SK-N-SH (cell line): ENCODE measurements around the gene LAMTOR1. TPM values are rescaled to one million over a fixed set of nuclear protein-coding genes. Genes with fewer than 3 reads are reported as not detected.

Source experiments
- CTCF ChIA-PET: fragments of 300-600, 350-600 bp; formaldehyde crosslinking; extraction: SDS; loops from one replicate; lab custom pipeline; 2021; lab: Yijun Ruan, JAX
- POLR2A ChIA-PET: fragments of 350-600 bp; sonication (Branson Sonifier 250); formaldehyde crosslinking; extraction: SDS; loops from one replicate; lab custom pipeline; 2020; ENCODE audit warnings: antibody characterized with exemption, inconsistent platforms; lab: Yijun Ruan, JAX
- DNase-seq: peaks from one replicate; pipeline ENCODE4 v3.0.0; 2012
- H2AFZ ChIP-seq: fragments of 200-600 bp; sonication (generic); 2 replicates; pipeline ENCODE4 v1.8.1; 2016; ENCODE audit warnings: antibody characterized with exemption, mild to moderate bottlenecking, low read depth
- H3F3A ChIP-seq: fragments of 200-600 bp; sonication (generic); replicated peaks from 2 replicates; pipeline ENCODE3; 2016; ENCODE audit warnings: antibody characterized with exemption, mild to moderate bottlenecking; ENCODE audit not compliant: insufficient read depth
- H3K27ac ChIP-seq, 2 experiments: fragments of 200-500 bp in 1 of 2; fragments of 200-600 bp in 1 of 2; sonication (Bioruptor generic) in 1 of 2; sonication (generic), shearing (Covaris generic) in 1 of 2; 2 replicates each; pipeline versions ENCODE4 v1.5.1 to v1.6.1; 2014 to 2016; ENCODE audit warnings: low read depth in 2 of 2, inconsistent platforms in 1 of 2, low read length in 1 of 2, mild to moderate bottlenecking in 1 of 2, mixed read lengths in 1 of 2
- H3K27me3 ChIP-seq: fragments of 200-600 bp; sonication (generic), shearing (Covaris generic); 2 replicates; pipeline ENCODE4 v1.6.1; 2016; ENCODE audit warnings: mixed run types; ENCODE audit not compliant: insufficient read depth
- H3K36me3 ChIP-seq, 2 experiments: fragments of 200-500 bp in 1 of 2; fragments of 200-600 bp in 1 of 2; sonication (Bioruptor generic) in 1 of 2; sonication (generic) in 1 of 2; replicated peaks in 1 of 2; 2 replicates each; pipeline versions ENCODE3 to v1.5.1; 2014 to 2016; ENCODE audit warnings: low read length in 1 of 2, mild to moderate bottlenecking in 1 of 2; ENCODE audit not compliant: insufficient read depth in 2 of 2, control insufficient read depth in 1 of 2
- H3K4me1 ChIP-seq, 2 experiments: fragments of 200-500 bp in 1 of 2; fragments of 200-600 bp in 1 of 2; sonication (Bioruptor generic) in 1 of 2; sonication (generic), shearing (Covaris generic) in 1 of 2; 2 replicates each; pipeline versions ENCODE4 v1.5.1 to v1.6.1; 2014 to 2016; ENCODE audit warnings: low read depth in 1 of 2, low read length in 1 of 2, mixed run types in 1 of 2; ENCODE audit not compliant: insufficient read depth in 2 of 2, control insufficient read depth in 1 of 2
- H3K4me2 ChIP-seq: fragments of 200-600 bp; sonication (generic), shearing (Covaris generic); 2 replicates; pipeline ENCODE4 v1.6.1; 2017; ENCODE audit warnings: mixed run types
- H3K4me3 ChIP-seq, 2 experiments: fragments of 200-500 bp in 1 of 2; fragments of 200-600 bp in 1 of 2; sonication (Bioruptor generic) in 1 of 2; sonication (generic), shearing (Covaris generic) in 1 of 2; 2 replicates each; pipeline versions ENCODE4 v1.5.1 to v1.8.1; 2014 to 2016; ENCODE audit warnings: low read depth in 2 of 2, inconsistent platforms in 1 of 2, low read length in 1 of 2, mild to moderate bottlenecking in 1 of 2, mixed read lengths in 1 of 2, moderate library complexity in 1 of 2
- H3K79me2 ChIP-seq: fragments of 200-600 bp; sonication (generic); 2 replicates; pipeline ENCODE4 v1.8.1; 2017; ENCODE audit warnings: mild to moderate bottlenecking; ENCODE audit not compliant: insufficient read depth
- H3K9ac ChIP-seq: fragments of 200-600 bp; sonication (generic); 2 replicates; pipeline ENCODE4 v1.6.1; 2017; ENCODE audit warnings: mixed run types
- H3K9me2 ChIP-seq: fragments of 200-600 bp; sonication (generic); 2 replicates; pipeline ENCODE4 v1.6.1; 2017; ENCODE audit warnings: mixed run types
- H3K9me3 ChIP-seq: fragments of 200-600 bp; sonication (generic); 2 replicates; pipeline ENCODE4 v1.6.1; 2017; ENCODE audit warnings: mixed run types, mild to moderate bottlenecking, moderate library complexity
- H4K20me1 ChIP-seq: fragments of 200-600 bp; sonication (generic); 2 replicates; pipeline ENCODE4 v1.6.1; 2017; ENCODE audit warnings: mild to moderate bottlenecking, mixed run types; ENCODE audit not compliant: insufficient read depth
- ELF1 ChIP-seq: IDR thresholded peaks from 2 replicates; pipeline ENCODE4 v1.4.0; 2012
- FOSL2 ChIP-seq: IDR thresholded peaks from 2 replicates; pipeline ENCODE4 v1.4.0; 2012; ENCODE audit warnings: low read depth, mild to moderate bottlenecking, moderate library complexity, borderline replicate concordance
- FOXJ3 ChIP-seq: sonication (generic); formaldehyde crosslinking; IDR thresholded peaks from 2 replicates; pipeline ENCODE4 v1.5.1; 2020; ENCODE audit warnings: mild to moderate bottlenecking, missing genetic modification reagents
- MAX ChIP-seq: IDR thresholded peaks from 2 replicates; pipeline ENCODE4 v1.4.0; 2012; ENCODE audit warnings: low read depth
- MEF2A ChIP-seq: IDR thresholded peaks from 2 replicates; pipeline ENCODE4 v1.4.0; 2012; ENCODE audit warnings: low read depth, borderline replicate concordance
- MXI1 ChIP-seq: IDR thresholded peaks from 2 replicates; pipeline ENCODE4 v1.6.1; 2012; ENCODE audit warnings: mild to moderate bottlenecking, low read depth, low read length, improper control_type of control experiment
- POLR2AphosphoS5 ChIP-seq: IDR thresholded peaks from 2 replicates; pipeline ENCODE4 v1.6.1; 2012; ENCODE audit warnings: low read depth, low read length
- RCOR1 ChIP-seq: fragments of 150-350 bp; IDR thresholded peaks from 2 replicates; pipeline ENCODE4 v1.6.1; 2017; ENCODE audit warnings: antibody characterized with exemption, low read length
- REST ChIP-seq: IDR thresholded peaks from 2 replicates; pipeline ENCODE4 v1.6.1; 2012; ENCODE audit warnings: mild to moderate bottlenecking, low read depth, low read length, moderate library complexity
- SIN3A ChIP-seq: IDR thresholded peaks from 2 replicates; pipeline ENCODE4 v1.6.1; 2012; ENCODE audit warnings: low read depth, mild to moderate bottlenecking, low read length, moderate library complexity, borderline replicate concordance
- SMC3 ChIP-seq: IDR thresholded peaks from 2 replicates; pipeline ENCODE4 v1.6.1; 2012; ENCODE audit warnings: low read depth, low read length, improper control_type of control experiment
- TAF1 ChIP-seq: IDR thresholded peaks from 2 replicates; pipeline ENCODE4 v1.6.1; 2012; ENCODE audit warnings: low read depth, mild to moderate bottlenecking, low read length, moderate library complexity, borderline replicate concordance
- WGBS: methylation state at CpG from one replicate; pipeline ENCODE4 v1.1.6; 2017; ENCODE audit warnings: low lambda C conversion rate; 5-methylcytosine and 5-hydroxymethylcytosine counted together
- polyA plus RNA-seq, 3 experiments: library from polyadenylated mRNA; depleted of rRNA; stranded (reverse); fragments of >200 nt; gene quantifications; 2 replicates each; pipeline ENCODE4 v1.2.3, GENCODE V29; 2012

Gene LAMTOR1
- polyA plus RNA-seq, 1 of the 3 experiments (the other 2 are of a cell fraction) = 128 TPM

- ChIA-PET POLR2A (interaction anchor here (1.2 to 1.7 kb wide), 2 partner anchors 9 to 61 kb away, joined by 4 read pairs; no protein-coding TSS in a partner anchor), CTCF (interaction anchor here (1.2 to 16.4 kb wide), 9 partner anchors 9 to 335 kb away, joined by 3 to 416 read pairs (median 5); partner anchors contain the start of gene CLPB)
- Histone ChIP-seq H4K20me1 (no peaks in the 10 kb centered on the region), H3K27me3 (no peaks in the 10 kb centered on the region), H3K4me2 (0 out of 2 replicates have a peak overlapping the region, but pooled peaks have one; percentile 96), H3K9me2 (no peaks in the 10 kb centered on the region), H3K9ac (no peak overlapping the region), H3F3A (peaks cover 9% of the 10 kb centered on the region), H3K79me2 (peaks cover 42% of the 10 kb centered on the region), H3K27ac (no peak overlapping the region; a peak in 1 of 4 replicates), H3K4me3 (no peak overlapping the region), H2AFZ (no peak overlapping the region), H3K36me3 (peaks cover 14 to 48% of the 10 kb centered on the region in 2 experiments), H3K9me3 (no peaks in the 10 kb centered on the region), H3K4me1 (peaks cover 4 to 28% of the 10 kb centered on the region in 2 experiments; a peak in 2 of 4 replicates)
- WGBS = 84% methylated on average over 3 of the region's 3 CpGs
- DNase-seq = no peak
- TF ChIP-seq TAF1 = no peak
- no peak for TF ChIP-seq SIN3A
- no peak for TF ChIP-seq MEF2A
- TF ChIP-seq MXI1 = no peak
- TF ChIP-seq MAX = no peak
- no peak for TF ChIP-seq FOXJ3 (CRISPR knock-in tag)
- no peak for TF ChIP-seq FOSL2
- no peak for TF ChIP-seq SMC3
- no peak for TF ChIP-seq ELF1
These were observed 3.1 kb downstream of the LAMTOR1 start for GRCh38 chr11:72100009-72100408.

- TF ChIP-seq RCOR1 (no peak), POLR2AphosphoS5 (no peak), REST (no peak)
- H4K20me1 ChIP-seq = no peaks in the 10 kb centered on the region
- peaks cover 14 to 57% of the 10 kb centered on the region in 2 experiments for H3K36me3 ChIP-seq
- DNase-seq = no peak
- no peak overlapping the region for H3K9ac ChIP-seq
- H3K9me3 ChIP-seq = no peaks in the 10 kb centered on the region
- WGBS = 100% methylated on average over 3 of the region's 3 CpGs
- ChIA-PET CTCF (interaction anchor here (0.8 to 16.4 kb wide), 7 partner anchors 8 to 332 kb away, joined by 3 to 416 read pairs (median 3); no protein-coding TSS in a partner anchor), POLR2A (interaction anchor here (1.2 kb wide), 1 partner anchor 14 kb away, joined by 3 read pairs; the partner anchor contains the start of gene ANAPC15)
- peaks cover 3 to 23% of the 10 kb centered on the region in 2 experiments; a peak in 2 of 4 replicates for H3K4me1 ChIP-seq
- H3K79me2 ChIP-seq = peaks cover 42% of the 10 kb centered on the region
- no peak overlapping the region for H3K4me3 ChIP-seq
- no peaks in the 10 kb centered on the region for H3K27me3 ChIP-seq
- H3K4me2 ChIP-seq = no peak overlapping the region
- no peaks in the 10 kb centered on the region for H3K9me2 ChIP-seq
- no peak overlapping the region for H3K27ac ChIP-seq
- peaks cover 4% of the 10 kb centered on the region for H3F3A ChIP-seq
- no peak overlapping the region for H2AFZ ChIP-seq
These were observed 4.4 kb downstream of the LAMTOR1 start for GRCh38 chr11:72098741-72099140.
